ACHN (cell line): Measurements from ENCODE around the gene PKLR.

ENCODE experiments used
- DNase-seq: peaks from one replicate; pipeline ENCODE4 v3.0.0-alpha.2; 2015
- in situ Hi-C: cut with HindIII; loops from 2 replicates; pipeline ENCODE4 v1.10.0; 2017; ENCODE audit warnings: low sequenced_read_pairs, low pct_ligation_motif_present, low pct_unique_long_range_greater_than_20kb

Gene PKLR

DNA sequence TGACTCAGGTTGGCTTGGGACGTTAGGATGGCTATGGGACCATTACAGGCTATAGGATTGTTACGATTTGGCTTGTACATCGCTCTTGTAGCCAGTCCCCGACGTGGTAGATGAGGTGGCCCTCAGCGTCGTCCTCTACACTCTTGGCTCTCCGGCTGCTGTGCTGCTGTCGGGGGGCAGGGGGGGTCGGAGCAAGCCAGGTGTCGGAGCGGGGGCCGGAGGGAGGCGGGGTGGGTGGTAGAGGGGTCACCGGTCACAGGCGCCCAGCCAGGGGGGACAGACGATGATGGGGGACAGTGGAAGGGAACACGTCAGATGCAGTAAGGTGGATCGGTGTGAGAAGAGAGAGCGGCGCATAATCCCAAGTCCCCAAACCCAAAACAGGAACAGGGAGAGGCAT lies 32.6 kb downstream of the PKLR start:
- DNase-seq: no peak
- in situ Hi-C loops: no loop called here

DNA sequence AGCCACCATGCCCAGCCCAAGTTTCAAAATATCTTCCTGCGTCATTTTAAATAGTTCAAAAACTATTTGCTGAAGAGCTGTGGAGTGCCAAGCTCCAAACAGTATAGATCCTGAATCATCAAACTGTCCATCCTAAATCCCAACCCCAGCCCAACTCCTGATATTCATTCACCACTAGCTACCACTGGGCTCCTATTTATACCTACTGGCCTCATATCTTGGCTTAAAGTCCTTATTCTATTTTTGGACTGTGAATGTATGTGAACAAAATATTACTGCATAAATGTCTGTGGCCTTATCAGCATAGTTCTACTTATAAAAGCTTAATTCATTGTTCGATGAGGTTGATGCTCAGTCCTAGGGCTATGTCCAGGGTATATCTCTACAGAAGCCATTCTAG lies 33.9 kb downstream of the PKLR start:
- in situ Hi-C loops: no loop called here

DNA sequence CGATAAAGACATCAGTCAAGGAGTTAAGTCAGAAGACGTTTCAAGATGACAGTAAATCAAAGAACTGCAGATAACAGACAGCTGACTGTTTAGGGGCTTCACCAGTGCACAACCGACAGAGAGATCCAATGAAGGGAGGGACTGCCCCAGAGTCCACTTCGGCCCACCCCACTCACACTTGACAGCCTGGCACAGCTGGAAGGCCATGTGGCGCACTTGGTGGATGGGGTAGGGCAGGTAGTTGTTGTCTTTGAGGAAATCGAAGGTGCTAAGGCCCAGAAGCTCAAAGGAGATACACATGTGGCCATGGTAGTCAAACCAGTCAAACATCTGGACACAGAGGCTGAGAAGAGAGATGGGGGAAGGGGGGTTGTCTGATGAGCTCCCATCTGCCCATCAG lies 34.7 kb downstream of the PKLR start:
- no peak for DNase-seq
- in situ Hi-C loops: no loop called here

More for the DNA sequence above, 33.9 kb downstream of the PKLR start:
- no peak for DNase-seq

DNA sequence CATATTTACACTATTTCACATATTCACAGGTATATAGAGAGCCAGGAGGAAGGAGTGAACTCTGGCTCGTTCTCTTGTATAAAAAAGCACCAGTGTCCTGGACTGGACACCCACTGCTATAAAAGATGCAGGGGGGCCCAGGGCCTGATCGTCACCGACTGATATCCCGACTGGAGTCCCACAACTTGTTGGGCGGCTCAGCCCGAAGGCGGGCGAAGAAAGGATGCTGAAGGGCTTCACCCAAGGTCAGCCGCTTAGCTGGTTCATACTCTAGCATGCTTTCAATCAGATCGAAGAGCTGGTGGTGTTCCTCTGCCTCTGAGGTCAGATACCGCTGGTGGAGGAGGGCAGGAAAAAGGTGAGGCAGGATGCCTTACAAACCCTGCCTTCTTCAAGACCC lies 38.2 kb downstream of the PKLR start:
- in situ Hi-C loops: no loop called here
- no peak for DNase-seq

DNA sequence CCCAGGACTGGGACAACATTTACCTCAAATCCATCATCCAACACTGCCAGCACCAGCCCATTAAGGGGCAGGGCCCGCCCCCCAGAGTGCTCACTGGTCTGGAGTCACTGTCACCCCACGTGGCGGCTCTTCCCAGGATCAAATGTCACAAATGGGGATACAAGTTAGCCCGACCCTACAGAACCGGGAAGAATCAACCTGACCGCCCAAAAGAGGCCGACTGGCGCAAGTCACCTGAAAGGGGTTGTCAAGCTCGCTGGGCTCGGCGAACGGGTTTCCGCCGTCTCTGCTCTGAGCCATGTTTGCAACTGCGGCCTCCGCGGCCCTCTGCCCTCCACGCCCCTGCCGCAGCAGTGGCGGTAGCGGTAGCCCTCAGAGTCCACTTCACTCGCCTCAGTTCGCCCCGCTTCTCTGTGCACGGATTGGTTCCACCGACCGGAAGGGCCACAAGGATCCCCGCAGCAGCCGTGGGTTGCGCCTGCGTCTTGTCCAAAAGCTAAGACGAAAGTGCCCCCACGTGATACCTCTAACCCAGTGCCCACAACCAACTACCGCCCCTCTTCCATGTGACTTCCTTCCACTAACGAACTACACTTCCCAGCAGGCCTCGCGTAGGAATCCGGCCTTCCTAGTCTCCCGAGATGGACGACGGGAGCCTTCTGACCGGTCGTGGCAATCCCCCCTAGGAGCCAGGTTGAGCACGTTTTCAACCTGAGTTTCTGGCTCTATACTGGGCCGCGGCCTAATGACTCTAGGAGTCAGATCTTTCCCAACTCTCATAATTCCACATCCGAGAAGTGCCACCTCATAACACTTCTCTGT lies 39.2 kb downstream of the PKLR start, which contains the start of gene SCAMP3:
SCAMP3 (minus strand) TSS at position 509 of the 822 bp plus-strand sequence; CDS start at position 300, 209 bp downstream.
- in situ Hi-C loops: no loop called here

DNA sequence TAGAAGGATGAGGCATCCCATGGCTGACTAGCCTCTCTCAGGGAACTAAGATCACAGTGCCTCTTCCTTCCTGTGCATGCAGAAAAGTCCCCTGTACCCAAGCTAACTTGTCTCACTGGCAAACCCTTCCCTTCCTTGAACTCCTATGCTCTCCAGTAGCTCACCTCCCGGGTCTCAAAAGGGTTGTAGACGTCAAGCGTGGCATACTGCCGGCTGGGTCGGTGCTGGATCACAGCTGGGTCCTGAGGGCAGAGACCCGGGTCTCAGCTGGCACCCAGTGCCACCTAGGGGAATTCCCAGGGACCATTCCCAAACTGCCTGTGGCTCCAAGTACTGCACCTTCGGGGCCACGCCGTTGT lies 39.8 kb downstream of the PKLR start:
- in situ Hi-C loops: no loop called here
- DNase-seq: no peak

More for the DNA sequence above, 39.2 kb downstream of the PKLR start, which contains the start of gene SCAMP3:
- peak; percentile 99 for DNase-seq

DNA sequence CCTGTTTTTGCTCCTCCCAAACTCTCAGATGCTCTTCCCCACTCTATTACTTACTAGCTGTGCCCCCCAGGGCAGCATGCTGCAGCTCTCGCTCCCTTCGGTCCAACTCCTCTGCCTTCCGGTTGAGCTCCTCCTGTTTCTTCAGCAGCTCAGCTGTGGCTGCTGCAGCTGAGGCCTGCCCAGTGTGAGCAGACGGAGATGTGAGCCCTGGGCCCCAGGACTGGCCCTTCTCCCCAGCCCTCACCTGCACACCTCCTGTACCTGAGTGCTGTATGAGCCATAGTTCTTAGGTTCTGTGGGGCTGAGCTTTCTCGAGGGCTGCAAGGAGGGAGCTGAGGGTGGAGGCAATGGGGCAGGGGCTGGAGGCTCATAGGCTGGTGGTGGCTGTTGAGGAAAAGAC lies 41.0 kb downstream of the PKLR start:
- in situ Hi-C loops: no loop called here
- no peak for DNase-seq

DNA sequence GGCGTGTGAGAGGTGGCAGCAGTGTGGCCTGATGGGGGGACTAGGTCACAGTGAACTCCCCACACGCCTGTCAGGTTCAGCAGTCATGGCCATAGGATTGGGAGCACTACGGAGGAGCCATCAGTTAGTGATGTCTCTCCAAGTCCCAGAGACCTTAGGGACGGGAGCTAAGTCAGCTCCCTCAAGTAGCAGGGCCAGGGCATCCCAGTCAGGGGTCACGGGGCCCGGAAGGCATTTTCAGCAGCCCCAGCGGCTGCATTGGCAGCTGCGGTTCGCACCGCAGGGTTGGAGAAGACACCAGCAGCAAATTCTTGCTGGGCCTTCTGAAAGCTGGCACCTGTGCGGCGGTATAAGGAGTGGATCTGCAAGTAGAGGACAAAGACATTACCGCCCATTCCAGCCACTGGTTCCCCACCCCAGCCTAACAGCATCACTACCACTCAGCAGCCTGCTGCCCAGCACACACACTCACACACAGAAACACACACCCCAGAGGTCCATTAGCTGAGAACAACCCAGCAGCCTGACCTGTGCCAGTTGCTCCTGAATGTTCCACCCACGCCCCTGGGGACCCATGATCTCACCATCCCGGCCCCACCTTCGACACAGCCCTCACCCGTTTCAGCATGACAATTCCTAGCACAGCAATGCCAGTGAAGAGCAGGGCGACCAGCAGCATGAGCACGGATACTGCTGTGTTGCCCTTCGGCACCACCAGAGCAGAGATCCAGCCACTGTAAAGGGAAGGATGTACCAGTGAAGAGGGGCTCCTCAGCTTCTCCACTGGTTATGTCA lies 45.0 kb downstream of the PKLR start:
- DNase-seq: no peak
- in situ Hi-C loops: no loop called here

DNA sequence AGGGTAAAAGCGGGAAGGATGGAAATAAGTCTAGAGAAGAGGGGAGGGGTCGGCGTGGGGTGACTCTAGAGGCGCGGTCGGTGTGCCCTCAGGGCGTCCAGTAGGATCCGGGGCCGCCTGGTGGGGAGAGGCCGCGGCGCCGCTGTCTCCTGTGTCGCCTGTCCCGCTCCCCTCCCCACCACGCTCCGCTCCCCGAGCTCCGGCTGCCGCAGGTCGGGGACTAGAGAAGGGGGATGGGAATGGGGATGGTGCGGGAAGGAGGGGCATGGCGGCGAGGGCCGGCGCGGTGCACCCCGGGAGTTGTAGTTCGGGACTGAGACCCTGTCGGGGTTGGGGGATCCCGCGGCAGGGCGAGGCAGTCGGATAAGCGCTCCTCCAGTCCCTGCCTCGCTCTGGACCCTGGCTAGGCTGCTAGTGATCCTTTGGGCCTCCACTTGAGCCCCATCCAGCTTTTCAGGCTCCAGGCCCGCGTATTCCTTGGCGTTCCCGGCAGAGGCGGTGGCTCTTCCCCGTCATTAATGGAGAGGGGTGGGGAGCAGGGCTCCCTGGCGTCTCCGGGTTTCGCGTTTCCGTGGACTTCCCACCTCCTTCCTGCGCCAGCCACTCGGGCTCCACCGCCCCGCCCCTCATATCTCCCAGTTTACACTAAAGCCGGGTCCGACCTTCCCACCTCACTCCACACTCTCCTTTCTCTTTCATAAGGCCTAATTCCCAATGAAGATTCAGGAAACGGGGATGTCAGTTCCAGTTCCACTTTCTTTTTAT lies 45.8 kb downstream of the PKLR start, which contains the start of gene ENTREP3:
ENTREP3 (minus strand) TSS at position 241 of the 765 bp plus-strand sequence. CDS start 606 bp downstream, outside the sequence.
- in situ Hi-C loops: no loop called here
- DNase-seq: peak; percentile 86

DNA sequence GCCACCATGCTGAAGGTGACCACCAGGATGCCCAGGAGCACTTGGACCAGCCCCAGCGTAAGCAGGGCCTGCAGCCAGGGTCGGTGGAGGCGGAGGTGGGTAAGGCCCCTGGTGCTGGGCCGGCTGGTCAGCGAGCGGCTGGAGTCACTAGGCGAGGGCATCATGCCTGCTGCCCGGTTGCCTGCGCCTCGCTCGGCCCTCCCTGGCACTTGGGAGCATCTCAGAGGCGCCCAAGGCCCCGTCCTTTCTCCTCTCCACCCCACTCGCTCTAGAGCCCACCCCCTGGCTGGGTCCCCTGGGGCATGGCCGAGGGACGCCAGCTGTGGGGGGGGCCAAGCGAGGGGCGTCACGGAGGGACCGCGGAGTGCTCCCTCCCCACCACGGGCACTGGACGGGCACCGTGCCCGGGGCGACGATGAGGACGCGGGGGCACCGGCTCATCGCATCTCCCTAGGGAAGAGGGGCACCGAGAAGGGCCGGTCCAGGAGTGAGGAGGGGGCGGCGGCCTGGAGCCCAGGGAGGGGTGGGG lies 46.5 kb downstream of the PKLR start:
- peak; percentile 41 for DNase-seq
- in situ Hi-C loops: no loop called here

DNA sequence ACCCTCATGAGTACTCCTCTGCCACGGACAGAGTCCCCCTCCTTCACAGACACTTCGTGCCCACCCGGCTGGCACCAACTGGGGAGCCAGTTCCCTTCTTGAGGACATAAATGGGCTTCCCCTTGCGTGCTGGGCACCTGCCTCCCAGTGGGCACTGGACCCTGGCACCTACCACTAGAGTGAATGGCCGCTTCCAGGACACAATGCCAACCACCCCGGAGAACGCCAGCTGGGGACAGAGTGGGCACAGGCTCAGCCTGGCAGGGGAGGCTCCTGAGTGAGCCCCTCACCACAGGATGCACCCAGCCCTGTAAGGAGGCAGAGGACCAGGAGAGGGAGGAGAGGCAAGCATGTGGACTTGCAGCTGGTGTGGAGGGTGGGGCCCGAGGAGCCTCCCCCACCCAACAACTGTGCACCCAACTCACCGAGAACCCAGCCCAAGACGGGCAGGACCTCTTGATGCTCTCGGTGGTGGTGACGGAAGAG lies 47.0 kb downstream of the PKLR start:
- no peak for DNase-seq
- in situ Hi-C loops: no loop called here

DNA sequence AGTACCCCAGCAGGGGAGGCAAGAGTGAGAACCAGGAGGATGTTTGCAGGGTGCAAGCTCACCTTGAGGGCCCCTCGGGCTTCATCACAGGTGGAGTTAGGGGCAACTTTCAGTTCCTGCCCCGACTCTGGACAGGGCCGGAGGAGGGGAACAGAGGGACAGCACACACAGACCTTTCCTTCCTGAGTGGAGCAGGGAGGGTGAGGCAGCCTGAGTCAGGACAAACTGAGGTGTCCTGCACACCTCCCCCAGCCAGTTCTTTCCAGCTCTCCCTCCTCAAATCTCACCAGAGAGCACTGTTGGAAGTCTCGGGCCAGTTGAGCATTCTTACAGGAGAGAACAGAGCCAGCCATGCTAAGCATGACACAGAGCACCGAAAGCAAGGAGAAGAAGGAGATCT lies 47.4 kb downstream of the PKLR start:
- DNase-seq: no peak
- in situ Hi-C loops: no loop called here

DNA sequence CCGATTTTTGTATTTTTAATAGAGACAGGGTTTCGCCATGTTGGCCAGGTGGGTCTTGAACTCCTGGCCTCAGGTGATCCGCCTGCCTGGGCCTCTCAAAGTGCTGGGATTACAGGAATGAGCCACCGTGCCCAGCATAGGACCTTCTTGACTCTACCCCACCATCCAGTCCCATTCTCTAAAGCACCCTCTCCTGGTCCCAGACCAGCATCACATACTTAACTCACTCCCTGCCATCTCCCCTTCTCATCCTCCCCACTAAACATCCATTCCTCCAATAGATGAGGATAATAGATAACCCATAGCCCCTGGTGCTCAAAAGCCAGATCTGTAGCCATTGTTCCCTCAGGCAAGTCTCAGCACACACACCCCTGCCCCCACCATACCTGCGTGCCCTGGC lies 48.0 kb downstream of the PKLR start:
- in situ Hi-C loops: no loop called here
- no peak for DNase-seq

DNA sequence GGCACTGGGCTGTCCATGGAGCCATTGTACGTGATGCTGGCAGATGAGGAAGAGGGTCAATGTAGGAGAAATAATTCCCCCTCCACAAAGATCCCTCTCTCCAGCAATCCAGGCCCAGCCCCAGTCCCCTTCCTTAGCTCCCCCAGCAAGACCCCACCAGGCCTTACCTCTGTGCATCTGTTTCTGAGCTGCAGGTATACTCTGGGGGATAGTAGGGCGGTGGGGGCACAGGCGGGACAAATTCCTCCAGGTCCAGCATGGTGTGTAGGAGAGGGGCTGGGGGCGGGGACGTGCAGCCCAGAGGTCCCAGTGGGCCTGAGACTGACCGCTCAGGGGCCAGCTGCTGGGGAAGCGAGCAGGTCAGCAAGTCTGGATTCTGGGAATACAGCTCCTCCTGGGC lies 49.7 kb downstream of the PKLR start:
- DNase-seq: no peak
- in situ Hi-C loops: no loop called here

DNA sequence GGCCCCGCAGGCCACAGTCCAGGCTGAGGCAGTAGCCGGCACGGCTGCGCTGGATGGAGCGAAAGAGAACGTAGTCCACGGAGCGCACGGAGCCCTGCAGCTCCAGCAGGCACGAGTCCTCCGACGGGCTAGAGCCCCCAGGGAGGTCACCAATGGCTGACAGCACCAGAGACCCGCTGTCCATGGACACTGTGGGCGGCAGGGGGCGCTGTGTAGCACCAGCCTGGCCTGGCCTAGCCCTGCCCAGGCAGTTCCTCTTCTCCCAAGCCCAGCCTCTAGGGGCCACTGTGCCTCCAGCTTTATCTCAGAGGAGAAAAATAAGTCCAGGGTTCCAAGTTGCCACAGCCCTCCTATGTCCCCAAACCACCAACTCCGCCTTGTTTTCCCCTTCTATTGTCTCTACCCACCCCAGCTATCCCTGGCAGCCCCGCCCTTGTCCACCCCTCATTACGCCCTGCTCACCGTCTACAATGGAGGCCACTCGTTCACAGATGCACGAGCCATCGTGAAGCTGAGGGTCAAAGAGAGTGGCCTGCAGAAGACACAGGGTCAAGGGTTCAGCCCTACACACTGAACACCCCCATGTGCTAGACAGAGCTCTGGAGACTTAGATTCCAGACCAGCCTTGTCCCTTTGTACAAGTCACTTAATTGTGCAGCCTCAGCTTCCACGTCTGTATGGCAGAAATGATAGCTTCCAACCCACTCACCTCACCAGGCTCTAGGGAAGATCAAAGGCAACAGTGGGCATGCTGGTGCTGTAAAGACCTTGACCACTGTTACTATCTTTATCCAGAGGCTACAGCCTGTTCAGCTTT lies 50.4 kb downstream of the PKLR start:
- in situ Hi-C loops: no loop called here
- peak; percentile 92 for DNase-seq

DNA sequence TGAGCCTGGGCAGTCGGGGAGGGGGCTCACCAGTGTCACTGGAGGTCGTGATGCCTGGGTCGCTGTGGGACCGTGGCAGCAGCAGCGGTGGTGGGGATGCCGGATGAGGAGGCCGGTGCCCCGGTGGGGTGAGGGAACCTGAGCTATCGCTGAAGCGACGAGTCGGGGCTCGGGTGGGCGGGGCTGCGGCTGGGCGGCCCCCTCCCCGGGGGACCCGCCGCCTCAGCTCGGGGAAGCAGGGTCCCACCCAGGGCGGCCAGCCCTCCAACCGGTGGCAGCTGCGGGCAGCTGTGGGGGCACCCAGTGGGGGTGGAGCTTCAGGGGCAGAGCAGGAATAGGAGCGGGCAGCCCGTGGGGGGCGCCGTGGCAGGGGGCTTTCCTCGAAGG lies 51.0 kb downstream of the PKLR start:
- in situ Hi-C loops: no loop called here
- DNase-seq: no peak

DNA sequence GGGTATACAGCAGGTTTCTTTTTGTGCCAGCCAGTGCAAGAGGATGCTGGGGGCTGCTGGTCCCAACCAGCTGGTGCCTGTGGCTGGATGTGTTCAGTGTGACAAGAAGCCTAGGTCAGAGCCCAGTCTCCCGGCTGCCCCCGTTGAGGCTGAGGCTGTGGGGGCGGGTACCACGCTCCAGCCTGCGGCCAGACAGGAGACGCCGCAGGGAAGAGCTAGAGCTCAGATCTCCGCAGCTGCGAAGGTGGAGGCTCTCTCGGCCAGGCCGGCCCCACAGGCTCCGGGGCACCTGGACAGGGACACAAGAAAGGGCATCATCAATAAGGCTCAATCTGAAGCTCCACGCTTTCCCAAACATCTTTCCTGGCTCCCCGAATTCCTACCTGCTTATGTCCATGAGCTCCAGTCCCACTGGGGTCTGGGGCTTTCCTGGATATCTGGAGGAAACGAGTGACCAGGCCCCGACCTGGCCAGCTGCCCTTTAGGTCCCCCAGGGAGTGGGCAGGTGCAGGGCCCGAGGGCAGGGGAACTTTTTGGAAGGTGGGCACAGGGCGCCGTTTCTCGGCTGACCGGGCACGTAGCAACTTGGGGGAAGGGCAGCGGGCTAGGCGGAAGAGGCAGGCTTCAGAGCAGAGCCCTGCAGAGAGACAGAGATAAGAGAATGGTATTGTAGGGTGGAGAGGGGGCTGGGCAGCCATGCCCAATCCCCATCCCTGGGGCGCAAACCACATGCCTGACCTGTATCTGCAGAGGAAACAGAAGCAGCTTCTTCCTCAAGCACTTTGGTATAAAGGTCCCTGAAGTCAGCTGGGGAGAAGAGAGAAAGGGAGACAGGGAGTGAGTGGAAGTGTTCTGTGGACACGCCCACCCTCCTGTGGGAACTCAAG lies 53.3 kb downstream of the PKLR start:
- in situ Hi-C loops: no loop called here

More for the DNA sequence above, 53.3 kb downstream of the PKLR start:
- DNase-seq: no peak
